ENCODE data around the gene CCDC148.

- TF ChIP-seq CTCF (IDR thresholded peaks at IDR 0.05; ENCODE audit: low read depth, low read length, poor library complexity, severe bottlenecking) (no peak), EZH2phosphoT487 (IDR thresholded peaks at IDR 0.05; ENCODE audit: borderline replicate concordance, low read length) (no peak)
Measured at GRCh38 chr2:158182676-158183295, 273.8 kb downstream of the CCDC148 start.
